SK-N-SH (cell line): ENCODE measurements around the gene SOX13. TPM values are rescaled to one million over a fixed set of nuclear protein-coding genes. Genes with fewer than 3 reads are reported as not detected.

Source experiments
- CTCF ChIA-PET: fragments of 300-600, 350-600 bp; formaldehyde crosslinking; extraction: SDS; loops from one replicate; lab custom pipeline; 2021; lab: Yijun Ruan, JAX
- POLR2A ChIA-PET: fragments of 350-600 bp; sonication (Branson Sonifier 250); formaldehyde crosslinking; extraction: SDS; loops from one replicate; lab custom pipeline; 2020; ENCODE audit warnings: antibody characterized with exemption, inconsistent platforms; lab: Yijun Ruan, JAX
- DNase-seq: peaks from one replicate; pipeline ENCODE4 v3.0.0; 2012
- H2AFZ ChIP-seq: fragments of 200-600 bp; sonication (generic); 2 replicates; pipeline ENCODE4 v1.8.1; 2016; ENCODE audit warnings: antibody characterized with exemption, mild to moderate bottlenecking, low read depth
- H3F3A ChIP-seq: fragments of 200-600 bp; sonication (generic); replicated peaks from 2 replicates; pipeline ENCODE3; 2016; ENCODE audit warnings: antibody characterized with exemption, mild to moderate bottlenecking; ENCODE audit not compliant: insufficient read depth
- H3K27ac ChIP-seq, 2 experiments: fragments of 200-500 bp in 1 of 2; fragments of 200-600 bp in 1 of 2; sonication (Bioruptor generic) in 1 of 2; sonication (generic), shearing (Covaris generic) in 1 of 2; 2 replicates each; pipeline versions ENCODE4 v1.5.1 to v1.6.1; 2014 to 2016; ENCODE audit warnings: low read depth in 2 of 2, inconsistent platforms in 1 of 2, low read length in 1 of 2, mild to moderate bottlenecking in 1 of 2, mixed read lengths in 1 of 2
- H3K27me3 ChIP-seq: fragments of 200-600 bp; sonication (generic), shearing (Covaris generic); 2 replicates; pipeline ENCODE4 v1.6.1; 2016; ENCODE audit warnings: mixed run types; ENCODE audit not compliant: insufficient read depth
- H3K36me3 ChIP-seq, 2 experiments: fragments of 200-500 bp in 1 of 2; fragments of 200-600 bp in 1 of 2; sonication (Bioruptor generic) in 1 of 2; sonication (generic) in 1 of 2; replicated peaks in 1 of 2; 2 replicates each; pipeline versions ENCODE3 to v1.5.1; 2014 to 2016; ENCODE audit warnings: low read length in 1 of 2, mild to moderate bottlenecking in 1 of 2; ENCODE audit not compliant: insufficient read depth in 2 of 2, control insufficient read depth in 1 of 2
- H3K4me1 ChIP-seq, 2 experiments: fragments of 200-500 bp in 1 of 2; fragments of 200-600 bp in 1 of 2; sonication (Bioruptor generic) in 1 of 2; sonication (generic), shearing (Covaris generic) in 1 of 2; 2 replicates each; pipeline versions ENCODE4 v1.5.1 to v1.6.1; 2014 to 2016; ENCODE audit warnings: low read depth in 1 of 2, low read length in 1 of 2, mixed run types in 1 of 2; ENCODE audit not compliant: insufficient read depth in 2 of 2, control insufficient read depth in 1 of 2
- H3K4me2 ChIP-seq: fragments of 200-600 bp; sonication (generic), shearing (Covaris generic); 2 replicates; pipeline ENCODE4 v1.6.1; 2017; ENCODE audit warnings: mixed run types
- H3K4me3 ChIP-seq, 2 experiments: fragments of 200-500 bp in 1 of 2; fragments of 200-600 bp in 1 of 2; sonication (Bioruptor generic) in 1 of 2; sonication (generic), shearing (Covaris generic) in 1 of 2; 2 replicates each; pipeline versions ENCODE4 v1.5.1 to v1.8.1; 2014 to 2016; ENCODE audit warnings: low read depth in 2 of 2, inconsistent platforms in 1 of 2, low read length in 1 of 2, mild to moderate bottlenecking in 1 of 2, mixed read lengths in 1 of 2, moderate library complexity in 1 of 2
- H3K79me2 ChIP-seq: fragments of 200-600 bp; sonication (generic); 2 replicates; pipeline ENCODE4 v1.8.1; 2017; ENCODE audit warnings: mild to moderate bottlenecking; ENCODE audit not compliant: insufficient read depth
- H3K9ac ChIP-seq: fragments of 200-600 bp; sonication (generic); 2 replicates; pipeline ENCODE4 v1.6.1; 2017; ENCODE audit warnings: mixed run types
- H3K9me2 ChIP-seq: fragments of 200-600 bp; sonication (generic); 2 replicates; pipeline ENCODE4 v1.6.1; 2017; ENCODE audit warnings: mixed run types
- H3K9me3 ChIP-seq: fragments of 200-600 bp; sonication (generic); 2 replicates; pipeline ENCODE4 v1.6.1; 2017; ENCODE audit warnings: mixed run types, mild to moderate bottlenecking, moderate library complexity
- H4K20me1 ChIP-seq: fragments of 200-600 bp; sonication (generic); 2 replicates; pipeline ENCODE4 v1.6.1; 2017; ENCODE audit warnings: mild to moderate bottlenecking, mixed run types; ENCODE audit not compliant: insufficient read depth
- EP300 ChIP-seq, 2 experiments: IDR thresholded peaks; 2 replicates each; pipeline versions ENCODE4 v1.4.0 to v1.6.1; 2012; ENCODE audit warnings: borderline replicate concordance in 1 of 2, low read depth in 1 of 2, low read length in 1 of 2
- FOXJ3 ChIP-seq: sonication (generic); formaldehyde crosslinking; IDR thresholded peaks from 2 replicates; pipeline ENCODE4 v1.5.1; 2020; ENCODE audit warnings: mild to moderate bottlenecking, missing genetic modification reagents
- MEF2A ChIP-seq: IDR thresholded peaks from 2 replicates; pipeline ENCODE4 v1.4.0; 2012; ENCODE audit warnings: low read depth, borderline replicate concordance
- MXI1 ChIP-seq: IDR thresholded peaks from 2 replicates; pipeline ENCODE4 v1.6.1; 2012; ENCODE audit warnings: mild to moderate bottlenecking, low read depth, low read length, improper control_type of control experiment
- RAD21 ChIP-seq: IDR thresholded peaks from 2 replicates; pipeline ENCODE4 v1.6.1; 2012; ENCODE audit warnings: mild to moderate bottlenecking, low read length
- RFX5 ChIP-seq: IDR thresholded peaks from 2 replicates; pipeline ENCODE4 v1.6.1; 2012; ENCODE audit warnings: mild to moderate bottlenecking, improper control_type of control experiment, low read length
- SIN3A ChIP-seq: IDR thresholded peaks from 2 replicates; pipeline ENCODE4 v1.6.1; 2012; ENCODE audit warnings: low read depth, mild to moderate bottlenecking, low read length, moderate library complexity, borderline replicate concordance
- SMC3 ChIP-seq: IDR thresholded peaks from 2 replicates; pipeline ENCODE4 v1.6.1; 2012; ENCODE audit warnings: low read depth, low read length, improper control_type of control experiment
- TEAD4 ChIP-seq: IDR thresholded peaks from 2 replicates; pipeline ENCODE4 v1.4.0; 2012; ENCODE audit warnings: mild to moderate bottlenecking, borderline replicate concordance; ENCODE audit not compliant: insufficient read depth
- YY1 ChIP-seq: IDR thresholded peaks from 2 replicates; pipeline ENCODE4 v1.4.0; 2012; ENCODE audit warnings: low read depth, mild to moderate bottlenecking
- WGBS: methylation state at CpG from one replicate; pipeline ENCODE4 v1.1.6; 2017; ENCODE audit warnings: low lambda C conversion rate; 5-methylcytosine and 5-hydroxymethylcytosine counted together
- polyA plus RNA-seq, 3 experiments: library from polyadenylated mRNA; depleted of rRNA; stranded (reverse); fragments of >200 nt; gene quantifications; 2 replicates each; pipeline ENCODE4 v1.2.3, GENCODE V29; 2012
- TF ChIP-seq, protein P1 (sequence below): IDR thresholded peaks from 2 replicates; pipeline ENCODE4; 2012
- TF ChIP-seq, protein P2 (sequence below): fragments of 150-350 bp; IDR thresholded peaks from 2 replicates; pipeline ENCODE4 v1.6.1; 2016; ENCODE audit warnings: mild to moderate bottlenecking, low read depth, low read length
- TF ChIP-seq, protein P3 (sequence below): fragments of 150-350 bp; IDR thresholded peaks from 2 replicates; pipeline ENCODE4 v1.6.1; 2017; ENCODE audit warnings: antibody characterized with exemption, low read length, low read depth, borderline replicate concordance
- TF ChIP-seq, protein P4 (sequence below): fragments of 200-600 bp; sonication (generic); IDR thresholded peaks from 2 replicates; pipeline ENCODE4 v1.6.1; 2017; ENCODE audit warnings: antibody characterized with exemption, mild to moderate bottlenecking, moderate library complexity

SOX13 gene
- polyA plus RNA-seq, 1 of the 3 experiments (the other 2 are of a cell fraction), result 10.6 TPM

DNA sequence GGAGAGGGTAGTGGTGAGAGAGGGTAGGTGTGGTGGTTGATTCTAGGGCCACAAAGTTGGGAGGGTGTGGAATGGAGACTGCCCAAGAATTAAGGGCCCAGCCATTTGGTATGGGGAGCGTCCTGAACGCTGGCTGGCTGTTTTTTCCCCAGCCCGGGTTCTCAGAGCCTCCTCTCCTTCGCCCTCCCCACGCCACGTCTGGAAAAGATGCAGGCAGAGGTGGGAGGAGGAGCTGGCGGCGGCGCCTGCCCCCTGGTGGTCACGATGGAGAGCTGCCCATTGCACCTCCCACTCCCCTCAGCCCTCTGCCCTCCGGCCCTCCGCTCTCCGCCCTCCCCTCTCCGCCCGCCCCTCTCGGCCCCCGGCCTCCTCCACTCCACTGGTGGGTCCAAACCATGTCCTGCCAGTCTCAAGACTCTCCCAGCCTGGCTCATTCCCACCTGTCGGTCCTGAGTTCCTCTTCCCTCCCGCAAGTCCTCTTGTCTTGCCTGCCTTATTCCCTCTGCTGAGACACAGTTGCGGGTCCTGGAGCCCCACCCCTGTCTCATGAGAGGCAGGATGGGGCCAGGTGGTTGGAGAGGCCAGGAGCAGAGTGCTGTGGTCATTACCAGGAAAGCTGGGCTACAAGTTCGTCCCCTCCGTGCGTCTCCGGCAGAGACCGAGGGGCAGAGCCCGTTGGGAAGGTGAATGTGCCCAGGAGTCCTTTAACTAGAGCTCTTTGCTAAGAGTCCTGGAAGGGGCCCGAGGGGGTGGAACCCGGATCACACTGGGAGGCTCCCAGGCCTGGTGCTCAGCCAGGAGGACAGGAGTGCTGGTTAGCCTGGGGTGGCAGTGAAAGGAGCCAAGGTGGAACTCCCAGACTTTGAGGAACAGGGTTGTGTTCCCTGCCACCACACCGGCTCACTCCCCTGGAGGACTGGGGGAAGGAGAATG lies 56.3 kb downstream of the SOX13 start:
- peaks cover 33 to 59% of the 10 kb centered on the region in 2 experiments for H3K4me1 ChIP-seq
- H4K20me1 ChIP-seq, result no peaks in the 10 kb centered on the region
- H3F3A ChIP-seq, result peaks cover 23% of the 10 kb centered on the region
- peak; percentile 93 for DNase-seq
- POLR2A ChIA-PET, result interaction anchor here (0.6 to 3.7 kb wide), 6 partner anchors 22 to 268 kb away, joined by 3 to 25 read pairs (median 10); partner anchors contain the start of genes ETNK2, SNRPE and SOX13
- peak overlapping the region; percentile 77 for H2AFZ ChIP-seq
- H3K36me3 ChIP-seq, result no peaks in the 10 kb centered on the region
- H3K79me2 ChIP-seq, result no peaks in the 10 kb centered on the region
- TF ChIP-seq TEAD4 (no peak), YY1 (no peak), EP300 (IDR thresholded peaks at IDR 0.05; ENCODE audit: borderline replicate concordance in 1 of 2, low read depth in 1 of 2, low read length in 1 of 2) (no peak), SMC3 (peak; percentile 81), MEF2A (no peak), MXI1 (no peak), SIN3A (0 out of 2 replicates have a peak, but pooled peaks have one; percentile 27), RAD21 (peak; percentile 73), FOXJ3 (CRISPR knock-in tag) (no peak), RFX5 (no peak)
- TF ChIP-seq, protein P1, sequence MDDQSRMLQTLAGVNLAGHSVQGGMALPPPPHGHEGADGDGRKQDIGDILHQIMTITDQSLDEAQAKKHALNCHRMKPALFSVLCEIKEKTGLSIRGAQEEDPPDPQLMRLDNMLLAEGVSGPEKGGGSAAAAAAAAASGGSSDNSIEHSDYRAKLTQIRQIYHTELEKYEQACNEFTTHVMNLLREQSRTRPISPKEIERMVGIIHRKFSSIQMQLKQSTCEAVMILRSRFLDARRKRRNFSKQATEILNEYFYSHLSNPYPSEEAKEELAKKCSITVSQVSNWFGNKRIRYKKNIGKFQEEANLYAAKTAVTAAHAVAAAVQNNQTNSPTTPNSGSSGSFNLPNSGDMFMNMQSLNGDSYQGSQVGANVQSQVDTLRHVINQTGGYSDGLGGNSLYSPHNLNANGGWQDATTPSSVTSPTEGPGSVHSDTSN, result no peak
- TF ChIP-seq, protein P2, sequence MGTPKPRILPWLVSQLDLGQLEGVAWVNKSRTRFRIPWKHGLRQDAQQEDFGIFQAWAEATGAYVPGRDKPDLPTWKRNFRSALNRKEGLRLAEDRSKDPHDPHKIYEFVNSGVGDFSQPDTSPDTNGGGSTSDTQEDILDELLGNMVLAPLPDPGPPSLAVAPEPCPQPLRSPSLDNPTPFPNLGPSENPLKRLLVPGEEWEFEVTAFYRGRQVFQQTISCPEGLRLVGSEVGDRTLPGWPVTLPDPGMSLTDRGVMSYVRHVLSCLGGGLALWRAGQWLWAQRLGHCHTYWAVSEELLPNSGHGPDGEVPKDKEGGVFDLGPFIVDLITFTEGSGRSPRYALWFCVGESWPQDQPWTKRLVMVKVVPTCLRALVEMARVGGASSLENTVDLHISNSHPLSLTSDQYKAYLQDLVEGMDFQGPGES, result no peak
- TF ChIP-seq, protein P3, sequence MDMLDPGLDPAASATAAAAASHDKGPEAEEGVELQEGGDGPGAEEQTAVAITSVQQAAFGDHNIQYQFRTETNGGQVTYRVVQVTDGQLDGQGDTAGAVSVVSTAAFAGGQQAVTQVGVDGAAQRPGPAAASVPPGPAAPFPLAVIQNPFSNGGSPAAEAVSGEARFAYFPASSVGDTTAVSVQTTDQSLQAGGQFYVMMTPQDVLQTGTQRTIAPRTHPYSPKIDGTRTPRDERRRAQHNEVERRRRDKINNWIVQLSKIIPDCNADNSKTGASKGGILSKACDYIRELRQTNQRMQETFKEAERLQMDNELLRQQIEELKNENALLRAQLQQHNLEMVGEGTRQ, result no peak
- TF ChIP-seq, protein P4, sequence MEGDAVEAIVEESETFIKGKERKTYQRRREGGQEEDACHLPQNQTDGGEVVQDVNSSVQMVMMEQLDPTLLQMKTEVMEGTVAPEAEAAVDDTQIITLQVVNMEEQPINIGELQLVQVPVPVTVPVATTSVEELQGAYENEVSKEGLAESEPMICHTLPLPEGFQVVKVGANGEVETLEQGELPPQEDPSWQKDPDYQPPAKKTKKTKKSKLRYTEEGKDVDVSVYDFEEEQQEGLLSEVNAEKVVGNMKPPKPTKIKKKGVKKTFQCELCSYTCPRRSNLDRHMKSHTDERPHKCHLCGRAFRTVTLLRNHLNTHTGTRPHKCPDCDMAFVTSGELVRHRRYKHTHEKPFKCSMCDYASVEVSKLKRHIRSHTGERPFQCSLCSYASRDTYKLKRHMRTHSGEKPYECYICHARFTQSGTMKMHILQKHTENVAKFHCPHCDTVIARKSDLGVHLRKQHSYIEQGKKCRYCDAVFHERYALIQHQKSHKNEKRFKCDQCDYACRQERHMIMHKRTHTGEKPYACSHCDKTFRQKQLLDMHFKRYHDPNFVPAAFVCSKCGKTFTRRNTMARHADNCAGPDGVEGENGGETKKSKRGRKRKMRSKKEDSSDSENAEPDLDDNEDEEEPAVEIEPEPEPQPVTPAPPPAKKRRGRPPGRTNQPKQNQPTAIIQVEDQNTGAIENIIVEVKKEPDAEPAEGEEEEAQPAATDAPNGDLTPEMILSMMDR, result peak; percentile 83
- peak overlapping the region; percentile 71 for H3K4me2 ChIP-seq
- no peaks in the 10 kb centered on the region for H3K27me3 ChIP-seq
- H3K9ac ChIP-seq, result no peak overlapping the region; the same call in 1 of the 2 replicates
- 35% methylated on average over 16 of the region's 29 CpGs for WGBS
- H3K9me2 ChIP-seq, result no peaks in the 10 kb centered on the region
- H3K9me3 ChIP-seq, result no peaks in the 10 kb centered on the region
- CTCF ChIA-PET, result interaction anchor here (0.6 to 14.7 kb wide), 65 partner anchors 9 to 787 kb away, joined by 3 to 421 read pairs (median 4); partner anchors contain the start of genes ATP2B4, ETNK2, GOLT1A and MDM4
- H3K27ac ChIP-seq, result peak overlapping the region in 1 of 2 experiments; percentile 93; a peak in 2 of 4 replicates
- peak overlapping the region; percentile 4 to 39; a peak in 2 of 4 replicates for H3K4me3 ChIP-seq
